ENCODE measurements around the gene PEPD.

The PEPD gene

GRCh38 chr19:33545217-33545981 is 23.8 kb upstream of the PEPD start:
- DNase-seq (ENCODE audit: low read depth) = no peak

GRCh38 chr19:33535226-33535625 is 13.6 kb upstream of the PEPD start:
- DNase-seq (ENCODE audit: low read depth) = no peak

GRCh38 chr19:33532859-33533460 is 11.4 kb upstream of the PEPD start:
- no peak for DNase-seq (ENCODE audit: low read depth)

GRCh38 chr19:33530842-33531241 is 9.3 kb upstream of the PEPD start:
- no peak for DNase-seq (ENCODE audit: low read depth)

- DNase-seq (ENCODE audit: low read depth) = no peak
Observed at GRCh38 chr19:33530296-33530695, 8.7 kb upstream of the PEPD start.

- DNase-seq (ENCODE audit: low read depth) = no peak
Observed at GRCh38 chr19:33529094-33529676, 7.6 kb upstream of the PEPD start.

GRCh38 chr19:33528404-33528803 is 6.8 kb upstream of the PEPD start:
- no peak for DNase-seq (ENCODE audit: low read depth)

GRCh38 chr19:33527125-33527524 is 5.5 kb upstream of the PEPD start:
- no peak for DNase-seq (ENCODE audit: low read depth)

- DNase-seq (ENCODE audit: low read depth) = no peak
Observed at GRCh38 chr19:33524024-33524664, 2.6 kb upstream of the PEPD start.

- DNase-seq (ENCODE audit: low read depth) = no peak
Observed at GRCh38 chr19:33523167-33523566, 1.6 kb upstream of the PEPD start.

- no peak for DNase-seq (ENCODE audit: low read depth)
Observed at GRCh38 chr19:33522371-33522662, 726 bp upstream of the PEPD start.

GRCh38 chr19:33520844-33521479 is 629 bp downstream of the PEPD start:
- no peak for DNase-seq (ENCODE audit: low read depth)

- no peak for DNase-seq (ENCODE audit: low read depth)
Observed at GRCh38 chr19:33520048-33520643, 1.4 kb downstream of the PEPD start.

GRCh38 chr19:33519416-33519815 is 2.2 kb downstream of the PEPD start:
- no peak for DNase-seq (ENCODE audit: low read depth)

GRCh38 chr19:33518541-33518940 is 3.0 kb downstream of the PEPD start:
- DNase-seq (ENCODE audit: low read depth) = no peak

GRCh38 chr19:33517922-33518321 is 3.7 kb downstream of the PEPD start:
- DNase-seq (ENCODE audit: low read depth) = no peak

GRCh38 chr19:33515921-33516320 is 5.7 kb downstream of the PEPD start:
- no peak for DNase-seq (ENCODE audit: low read depth)

GRCh38 chr19:33514885-33515551 is 6.6 kb downstream of the PEPD start:
- DNase-seq (ENCODE audit: low read depth) = no peak

- no peak for DNase-seq (ENCODE audit: low read depth)
Observed at GRCh38 chr19:33513424-33513823, 8.2 kb downstream of the PEPD start.

- no peak for DNase-seq (ENCODE audit: low read depth)
Observed at GRCh38 chr19:33512580-33513137, 8.9 kb downstream of the PEPD start.

GRCh38 chr19:33512021-33512420 is 9.6 kb downstream of the PEPD start:
- DNase-seq (ENCODE audit: low read depth) = no peak
